Endothelial cell of umbilical vein (primary cell): ENCODE results near the gene AARS2. TPM values are rescaled to one million over a fixed set of nuclear protein-coding genes. Genes with fewer than 3 reads are reported as not detected.

Experiments used
- BruUV-seq: library from RNA; stranded (reverse); fragments of 400-500 nt; replicated peaks from 2 replicates; lab custom pipeline; 2021; lab: Mats Ljungman, UMichigan
- CTCF ChIA-PET: fragments of 300-600, 350-600 bp; sonication (Branson Sonifier 250); formaldehyde crosslinking; loops from one replicate; lab custom pipeline; 2021; ENCODE audit warnings: antibody characterized with exemption, inconsistent platforms; lab: Charles Lee
- POLR2A ChIA-PET: fragments of 300-600, 350-600 bp; sonication (Branson Sonifier 250); formaldehyde crosslinking; loops from one replicate; lab custom pipeline; 2021; ENCODE audit warnings: antibody characterized with exemption, inconsistent platforms; lab: Charles Lee
- DNase-seq: peaks from one replicate; pipeline ENCODE4 v3.0.0-alpha.2; 2011; ENCODE audit warnings: low read depth, low spot score
- FAIRE-seq: peaks from 2 replicates; lab custom pipeline; 2011; peaks lifted over from hg19 to GRCh38; lab: Jason Lieb, UNC
- H2AFZ ChIP-seq: 2 replicates; pipeline ENCODE4 v1.6.0; 2012; ENCODE audit warnings: low read depth, low read length, control low read depth, inconsistent platforms
- H3K27ac ChIP-seq: 2 replicates; pipeline ENCODE4 v1.5.1; 2011; ENCODE audit warnings: low read depth, mild to moderate bottlenecking, control low read depth, low read length, moderate library complexity; ENCODE audit not compliant: insufficient read depth
- H3K27me3 ChIP-seq, 2 experiments: 2 replicates each; pipeline versions ENCODE4 v1.6.0 to v1.6.1; 2011; ENCODE audit warnings: low read length in 2 of 2, mixed read lengths in 1 of 2; ENCODE audit not compliant: control insufficient read depth in 2 of 2, insufficient read depth in 2 of 2
- H3K36me3 ChIP-seq, 2 experiments: 2 replicates in 1 of 2; 3 replicates in 1 of 2; pipeline ENCODE4 v1.5.1; 2011; ENCODE audit warnings: low read length in 2 of 2, mild to moderate bottlenecking in 1 of 2, moderate library complexity in 1 of 2; ENCODE audit not compliant: control insufficient read depth in 2 of 2, insufficient read depth in 2 of 2; ENCODE audit errors: extremely low read depth in 1 of 2
- H3K4me1 ChIP-seq: 3 replicates; pipeline ENCODE4 v1.5.1; 2011; ENCODE audit warnings: mild to moderate bottlenecking, low read length; ENCODE audit not compliant: control insufficient read depth, insufficient read depth; ENCODE audit errors: extremely low read depth
- H3K4me2 ChIP-seq: 2 replicates; pipeline ENCODE4 v1.6.1; 2011; ENCODE audit warnings: low read length, control low read depth, mixed read lengths; ENCODE audit not compliant: insufficient read depth
- H3K4me3 ChIP-seq, 3 experiments: fragments of 200-600 bp in 1 of 3; sonication (generic), shearing (Covaris generic) in 1 of 3; replicated peaks in 1 of 3; 2 replicates each; pipeline ENCODE4 v1.5.1; 2011 to 2016; ENCODE audit warnings: control low read depth in 3 of 3, low read length in 3 of 3, mild to moderate bottlenecking in 2 of 3, inconsistent platforms in 1 of 3, low read depth in 1 of 3, moderate library complexity in 1 of 3; ENCODE audit not compliant: insufficient read depth in 1 of 3
- H3K79me2 ChIP-seq: 2 replicates; pipeline ENCODE4 v1.6.0; 2012; ENCODE audit warnings: low read length, inconsistent platforms; ENCODE audit not compliant: control insufficient read depth, insufficient read depth
- H3K9ac ChIP-seq: replicated peaks from 2 replicates; pipeline ENCODE3; 2011; ENCODE audit warnings: low read length, control low read depth; ENCODE audit not compliant: insufficient read depth; ENCODE audit errors: extremely low read depth
- H3K9me1 ChIP-seq: replicated peaks from 3 replicates; pipeline ENCODE4 v1.6.0; 2011; ENCODE audit warnings: mild to moderate bottlenecking, low read length; ENCODE audit not compliant: control insufficient read depth, insufficient read depth; ENCODE audit errors: extremely low read depth
- H3K9me3 ChIP-seq: replicated peaks from 2 replicates; pipeline ENCODE4 v1.5.1; 2012; ENCODE audit warnings: low read length, inconsistent platforms; ENCODE audit not compliant: control insufficient read depth, insufficient read depth
- H4K20me1 ChIP-seq: replicated peaks from 2 replicates; pipeline ENCODE3; 2011; ENCODE audit warnings: mild to moderate bottlenecking, low read length; ENCODE audit not compliant: control insufficient read depth, insufficient read depth; ENCODE audit errors: extremely low read depth
- CTCF ChIP-seq, 2 donors: IDR thresholded peaks; 1 replicate in 1 of 2; 2 replicates in 1 of 2; pipeline ENCODE4 v1.5.1; 2011; ENCODE audit warnings: low read length in 2 of 2, mild to moderate bottlenecking in 2 of 2, moderate library complexity in 2 of 2, control low read depth in 1 of 2, inconsistent platforms in 1 of 2, low read depth in 1 of 2; ENCODE audit not compliant: insufficient read depth in 1 of 2; ENCODE audit errors: extremely low read depth in 1 of 2
- EZH2 ChIP-seq: IDR thresholded peaks from 2 replicates; pipeline ENCODE4 v1.6.1; 2012; ENCODE audit warnings: borderline replicate concordance, low read depth, mild to moderate bottlenecking, moderate library complexity, low read length, inconsistent platforms; ENCODE audit not compliant: severe bottlenecking
- FOS ChIP-seq: IDR thresholded peaks from 2 replicates; pipeline ENCODE4 v1.6.1; 2011; ENCODE audit warnings: mild to moderate bottlenecking, low read length, moderate library complexity, borderline replicate concordance; ENCODE audit not compliant: insufficient read depth
- GATA2 ChIP-seq: IDR thresholded peaks from 2 replicates; pipeline ENCODE4 v1.7.0; 2011; ENCODE audit warnings: low read depth, mild to moderate bottlenecking, moderate library complexity, mixed read lengths, low read length; ENCODE audit not compliant: insufficient read length, insufficient read depth
- JUN ChIP-seq: IDR thresholded peaks from 2 replicates; pipeline ENCODE4 v1.6.1; 2011; ENCODE audit warnings: borderline replicate concordance, low read depth; ENCODE audit not compliant: insufficient read length, insufficient read depth
- MAX ChIP-seq: IDR thresholded peaks from 2 replicates; pipeline ENCODE4 v1.6.1; 2011; ENCODE audit not compliant: insufficient read depth, insufficient read length
- MYC ChIP-seq: IDR thresholded peaks from one replicate; pipeline ENCODE4 v1.6.1; 2011; ENCODE audit warnings: mild to moderate bottlenecking, low read depth, low read length
- POLR2A ChIP-seq: IDR thresholded peaks from 2 replicates; pipeline ENCODE4 v1.6.1; 2012; ENCODE audit warnings: low read depth, mild to moderate bottlenecking, control low read depth, low read length
- POLR2AphosphoS5 ChIP-seq: IDR thresholded peaks from 2 replicates; pipeline ENCODE4 v1.6.1; 2012; ENCODE audit warnings: low read depth, mild to moderate bottlenecking, control low read depth, low read length, moderate library complexity; ENCODE audit not compliant: insufficient read depth
- dilution Hi-C: fragments of 300-500 bp; cut with MboI; formaldehyde crosslinking; loops from one replicate; pipeline ENCODE4 v1.15.0; 2019; ENCODE audit warnings: low sequenced_read_pairs; ENCODE audit not compliant: extremely low pct_ligation_motif_present
- intact Hi-C: fragments of 100-400 bp; cut with micrococcal nuclease; formaldehyde crosslinking; loops from one replicate; pipeline ENCODE4 v1.10.0; 2022
- polyA plus RNA-seq, 4 experiments: library from polyadenylated mRNA; depleted of rRNA in 3 of 4; stranded (reverse) in 3 of 4; unstranded in 1 of 4; fragments of >200 nt; gene quantifications; 2 replicates each; pipeline versions ENCODE4 v1.2.1 to v1.2.3, GENCODE V29; 2011 to 2012; ENCODE audit warnings: missing spikeins in 1 of 4
- total RNA-seq: library from RNA; stranded (reverse); gene quantifications from 2 replicates; pipeline ENCODE4 v1.2.3, GENCODE V29; 2021

The AARS2 gene
- total and polyA plus RNA-seq, 2 donors (not counting 3 experiments of a cell fraction or from before 2014, with no cell fraction given), result 8.3 to 17.9 TPM

- peaks cover 25% of the 10 kb centered on the region for H3K4me1 ChIP-seq
- ChIA-PET POLR2A (interaction anchor here (0.6 kb wide), 1 partner anchor 21 kb away, joined by 3 read pairs; no protein-coding TSS in a partner anchor), CTCF (interaction anchor here (0.7 to 6.2 kb wide), 29 partner anchors 8 to 201 kb away, joined by 3 to 154 read pairs (median 5); partner anchors contain the start of genes AARS2, CDC5L, SLC35B2 and SPATS1)
- no TSS peak for BruUV-seq
- TF ChIP-seq CTCF (IDR thresholded peaks at IDR 0.05; ENCODE audit: extremely low read depth in 1 of 2, insufficient read depth in 1 of 2, low read depth in 1 of 2, low read length in 2 of 2), result peak; percentile 93 to 96
- TF ChIP-seq POLR2AphosphoS5, result no peak
- no peak overlapping the region for H2AFZ ChIP-seq
- DNase-seq (peak; percentile 69), FAIRE-seq (peak; percentile 93)
- H3K4me3 ChIP-seq, result no peak overlapping the region
- intact Hi-C loops (loop anchor here (1.0 kb wide), 4 partner anchors 36 to 188 kb away; partner anchors contain the start of gene CDC5L), dilution Hi-C loops (no loop called here)
- H3K36me3 ChIP-seq, result no peaks in the 10 kb centered on the region
- no peaks in the 10 kb centered on the region for H4K20me1 ChIP-seq
- peaks cover 12% of the 10 kb centered on the region for H3K79me2 ChIP-seq
- H3K4me2 ChIP-seq, result no peak overlapping the region
- H3K9me3 ChIP-seq, result no peaks in the 10 kb centered on the region
- H3K9me1 ChIP-seq, result no peaks in the 10 kb centered on the region
- H3K27ac ChIP-seq, result no peak overlapping the region
- H3K9ac ChIP-seq, result no peak overlapping the region
- peaks cover 26 to 39% of the 10 kb centered on the region in 2 experiments for H3K27me3 ChIP-seq
Observed at GRCh38 chr6:44268095-44268628, 45.0 kb downstream of the AARS2 start.

- no peaks in the 10 kb centered on the region for H3K9me3 ChIP-seq
- H2AFZ ChIP-seq, result no peak overlapping the region
- ChIA-PET CTCF (interaction anchor here (1.1 to 6.2 kb wide), 13 partner anchors 9 to 202 kb away, joined by 3 to 154 read pairs (median 11); partner anchors contain the start of genes AARS2, SLC35B2 and SPATS1), POLR2A (no interaction called here)
- peaks cover 34% of the 10 kb centered on the region for H3K4me1 ChIP-seq
- H3K27ac ChIP-seq, result no peak overlapping the region
- no peaks in the 10 kb centered on the region for H3K9me1 ChIP-seq
- intact Hi-C loops (no loop called here), dilution Hi-C loops (no loop called here)
- peaks cover 19% of the 10 kb centered on the region for H3K79me2 ChIP-seq
- no peaks in the 10 kb centered on the region for H4K20me1 ChIP-seq
- no peak overlapping the region for H3K4me3 ChIP-seq
- no peak for FAIRE-seq
- TF ChIP-seq FOS (no peak), GATA2 (no peak), MYC (no peak), JUN (no peak), EZH2 (no peak), POLR2AphosphoS5 (no peak), MAX (no peak), POLR2A (no peak), CTCF (IDR thresholded peaks at IDR 0.05; ENCODE audit: extremely low read depth in 1 of 2, insufficient read depth in 1 of 2, low read depth in 1 of 2, low read length in 2 of 2) (no peak)
- H3K4me2 ChIP-seq, result no peak overlapping the region
- no peak for DNase-seq
- BruUV-seq, result no TSS peak
- peaks cover 0 to under 1% of the 10 kb centered on the region in 2 experiments for H3K36me3 ChIP-seq
- no peak overlapping the region for H3K9ac ChIP-seq
- H3K27me3 ChIP-seq, result peaks cover 22 to 31% of the 10 kb centered on the region in 2 experiments
Observed at GRCh38 chr6:44267252-44267651, 45.9 kb downstream of the AARS2 start.
